ENCODE data around the gene GNAS-AS1.

DNA sequence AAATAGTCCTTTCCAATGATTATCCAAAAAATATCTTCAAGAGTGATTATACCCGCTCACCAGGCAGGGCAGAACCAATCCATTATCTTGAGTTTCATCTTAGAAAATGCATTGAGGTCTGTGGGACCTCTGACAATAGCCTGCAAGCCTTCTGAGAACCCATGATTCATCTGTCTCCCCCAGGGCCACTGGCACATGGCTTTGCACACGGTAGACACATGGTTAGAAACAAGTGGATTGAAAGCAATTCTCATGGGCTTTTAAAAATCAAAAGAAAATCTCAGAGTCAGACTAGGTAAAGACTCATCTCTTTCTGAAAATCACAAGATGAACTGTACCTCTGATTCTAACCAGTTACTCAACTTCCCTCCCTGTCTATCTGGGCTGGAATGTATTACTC, 15.5 kb downstream of the GNAS-AS1 start:
- TF ChIP-seq BHLHE40 (IDR thresholded peaks at IDR 0.05; ENCODE audit: borderline replicate concordance) (no peak), HDGF (IDR thresholded peaks at IDR 0.05; ENCODE audit: borderline replicate concordance) (no peak), TARDBP (IDR thresholded peaks at IDR 0.05) (no peak), ELF4 (IDR thresholded peaks at IDR 0.05) (no peak), SP1 (IDR thresholded peaks at IDR 0.05) (no peak), CTBP1 (IDR thresholded peaks at IDR 0.05; ENCODE audit: borderline replicate concordance) (no peak), ARNT (IDR thresholded peaks at IDR 0.05) (no peak), PKNOX1 (IDR thresholded peaks at IDR 0.05) (no peak)
